Neural cell (in vitro differentiated cells): ENCODE measurements around the gene GSE1. TPM values are rescaled to one million over a fixed set of nuclear protein-coding genes. Genes with fewer than 3 reads are reported as not detected.

ENCODE experiments used
- H2AFZ ChIP-seq: fragments of 200-600, 300-800 bp; sonication (generic), shearing (Covaris generic); 2 replicates; pipeline ENCODE4 v1.6.0; 2014; ENCODE audit warnings: low read depth, mild to moderate bottlenecking, antibody characterized with exemption, low read length, moderate library complexity
- H3F3A ChIP-seq: fragments of 200-600 bp; shearing (Covaris generic); 2 replicates; pipeline ENCODE4 v1.6.1; 2016; ENCODE audit warnings: mild to moderate bottlenecking, moderate library complexity, mixed read lengths, antibody characterized with exemption, low read length; ENCODE audit not compliant: insufficient read depth, poor library complexity, severe bottlenecking
- H3K27ac ChIP-seq: fragments of 200-600, 300-800 bp; sonication (generic), shearing (Covaris generic); 2 replicates; pipeline ENCODE4 v1.5.1; 2014; ENCODE audit warnings: mild to moderate bottlenecking, low read length, moderate library complexity
- H3K27me3 ChIP-seq: fragments of 300-800, 200-600 bp; sonication (generic), shearing (Covaris generic); 2 replicates; pipeline ENCODE4 v1.6.0; 2014; ENCODE audit warnings: mild to moderate bottlenecking, low read depth, low read length, moderate library complexity; ENCODE audit not compliant: insufficient read depth
- H3K36me3 ChIP-seq: fragments of 300-800, 200-600 bp; sonication (generic), shearing (Covaris generic); 2 replicates; pipeline ENCODE4 v1.5.1; 2014; ENCODE audit warnings: mild to moderate bottlenecking, antibody characterized with exemption, low read length, moderate library complexity; ENCODE audit not compliant: insufficient read depth
- H3K4me2 ChIP-seq: fragments of 300-800, 200-600 bp; sonication (generic), shearing (Covaris generic); 2 replicates; pipeline ENCODE4 v1.6.0; 2014; ENCODE audit warnings: mild to moderate bottlenecking, low read length
- H3K4me3 ChIP-seq: fragments of 300-800, 200-600 bp; sonication (generic), shearing (Covaris generic); 2 replicates; pipeline ENCODE4 v1.5.1; 2014; ENCODE audit warnings: mild to moderate bottlenecking, low read length, moderate library complexity
- H3K79me2 ChIP-seq: fragments of 200-600 bp; shearing (Covaris generic); replicated peaks from 2 replicates; pipeline ENCODE4 v1.6.0; 2014; ENCODE audit warnings: mild to moderate bottlenecking, low read length, moderate library complexity; ENCODE audit not compliant: insufficient read depth
- H3K9ac ChIP-seq: fragments of 300-800, 200-600 bp; sonication (generic), shearing (Covaris generic); 2 replicates; pipeline ENCODE4 v1.6.1; 2016; ENCODE audit warnings: mild to moderate bottlenecking, low read length, mixed read lengths
- H3K9me2 ChIP-seq: fragments of 200-600 bp; shearing (Covaris generic); 2 replicates; pipeline ENCODE4 v1.6.1; 2016; ENCODE audit warnings: mild to moderate bottlenecking, low read length, mixed read lengths; ENCODE audit not compliant: insufficient read depth
- H3K9me3 ChIP-seq: fragments of 200-600, 300-800 bp; sonication (generic), shearing (Covaris generic); 2 replicates; pipeline ENCODE4 v1.6.1; 2016; ENCODE audit warnings: mild to moderate bottlenecking, mixed run types, low read length, moderate library complexity, mixed read lengths
- H4K20me1 ChIP-seq: fragments of 200-600 bp; shearing (Covaris generic); 2 replicates; pipeline ENCODE4 v1.6.1; 2016; ENCODE audit warnings: mild to moderate bottlenecking, mixed run types; ENCODE audit not compliant: insufficient read depth
- CTCF ChIP-seq: fragments of 450-650 bp; IDR thresholded peaks from 2 replicates; pipeline ENCODE4 v1.5.1; 2014; ENCODE audit warnings: antibody characterized with exemption, mild to moderate bottlenecking, moderate library complexity; ENCODE audit not compliant: poor library complexity, severe bottlenecking
- EP300 ChIP-seq: fragments of 450-650 bp; conservative IDR thresholded peaks from 2 replicates; pipeline ENCODE4 v1.6.1; 2014; ENCODE audit warnings: antibody characterized with exemption, mild to moderate bottlenecking, moderate library complexity; ENCODE audit not compliant: poor library complexity, severe bottlenecking
- EZH2 ChIP-seq: fragments of 200-600, 300-800 bp; shearing (Covaris generic), sonication (generic); IDR thresholded peaks from 2 replicates; pipeline ENCODE4 v1.6.1; 2014; ENCODE audit warnings: antibody characterized with exemption, low read length, borderline replicate concordance, mild to moderate bottlenecking; ENCODE audit not compliant: insufficient read depth, poor library complexity, severe bottlenecking
- MXI1 ChIP-seq: fragments of 450-650 bp; conservative IDR thresholded peaks from 2 replicates; pipeline ENCODE4 v1.6.1; 2014; ENCODE audit warnings: antibody characterized with exemption, mild to moderate bottlenecking; ENCODE audit not compliant: poor library complexity, severe bottlenecking
- POLR2AphosphoS5 ChIP-seq: IDR thresholded peaks from 2 replicates; pipeline ENCODE4 v1.6.1; 2012
- RAD21 ChIP-seq: fragments of 450-650 bp; conservative IDR thresholded peaks from 2 replicates; pipeline ENCODE4 v1.6.1; 2014; ENCODE audit warnings: antibody characterized with exemption, mild to moderate bottlenecking, moderate library complexity
- REST ChIP-seq: IDR thresholded peaks from 2 replicates; pipeline ENCODE4 v1.6.1; 2012; ENCODE audit warnings: borderline replicate concordance
- SMC3 ChIP-seq: fragments of 450-650 bp; conservative IDR thresholded peaks from 2 replicates; pipeline ENCODE4 v1.6.1; 2014; ENCODE audit warnings: antibody characterized with exemption, mild to moderate bottlenecking, moderate library complexity; ENCODE audit not compliant: poor library complexity
- TAF1 ChIP-seq: IDR thresholded peaks from 2 replicates; pipeline ENCODE4 v1.6.1; 2012; ENCODE audit warnings: low read depth
- polyA plus RNA-seq: library from polyadenylated mRNA; depleted of rRNA; stranded (reverse); fragments of >200 nt; gene quantifications from 2 replicates; pipeline ENCODE4 v1.2.3, GENCODE V29; 2014

Gene GSE1
- polyA plus RNA-seq, 1 donor from 2014 or later, result 35.6 TPM

GRCh38 chr16:85657996-85658395 lies 44.9 kb downstream of the GSE1 start:
- no peaks in the 10 kb centered on the region for H3K36me3 ChIP-seq
- no peak overlapping the region for H3K4me3 ChIP-seq
- no peak overlapping the region for H2AFZ ChIP-seq
- H3K9ac ChIP-seq, result no peak overlapping the region
- no peaks in the 10 kb centered on the region for H3K9me3 ChIP-seq
- TF ChIP-seq TAF1 (no peak), POLR2AphosphoS5 (no peak), EZH2 (no peak), EP300 (no peak), MXI1 (no peak), RAD21 (no peak), CTCF (no peak), SMC3 (no peak), REST (no peak)
- no peaks in the 10 kb centered on the region for H3F3A ChIP-seq
- H4K20me1 ChIP-seq, result no peaks in the 10 kb centered on the region
- no peak overlapping the region for H3K27ac ChIP-seq
- no peak overlapping the region for H3K4me2 ChIP-seq
- H3K9me2 ChIP-seq, result no peaks in the 10 kb centered on the region
- no peaks in the 10 kb centered on the region for H3K27me3 ChIP-seq
- no peaks in the 10 kb centered on the region for H3K79me2 ChIP-seq

GRCh38 chr16:85658504-85659326 lies 45.6 kb downstream of the GSE1 start:
- H3K4me3 ChIP-seq, result no peak overlapping the region
- no peaks in the 10 kb centered on the region for H3K27me3 ChIP-seq
- H4K20me1 ChIP-seq, result no peaks in the 10 kb centered on the region
- no peak overlapping the region for H3K27ac ChIP-seq
- H3K79me2 ChIP-seq, result no peaks in the 10 kb centered on the region
- no peak for TF ChIP-seq REST
- TF ChIP-seq POLR2AphosphoS5, result no peak
- no peak for TF ChIP-seq RAD21
- TF ChIP-seq EP300, result no peak
- no peak for TF ChIP-seq TAF1
- no peak for TF ChIP-seq MXI1
- no peak for TF ChIP-seq CTCF
- TF ChIP-seq SMC3, result no peak
- no peak for TF ChIP-seq EZH2
- no peaks in the 10 kb centered on the region for H3K36me3 ChIP-seq
- no peak overlapping the region for H3K9ac ChIP-seq
- no peaks in the 10 kb centered on the region for H3F3A ChIP-seq
- H2AFZ ChIP-seq, result no peak overlapping the region
- no peaks in the 10 kb centered on the region for H3K9me3 ChIP-seq
- H3K4me2 ChIP-seq, result no peak overlapping the region
- no peaks in the 10 kb centered on the region for H3K9me2 ChIP-seq
